Chondrocyte (in vitro differentiated cells): Measurements from ENCODE around the gene NPTXR. TPM values are rescaled to one million over a fixed set of nuclear protein-coding genes. Genes with fewer than 3 reads are reported as not detected.

ENCODE experiments used
- DNase-seq: peaks from one replicate; pipeline ENCODE4 v3.0.0; 2021; ENCODE audit warnings: mixed read lengths, low spot score
- H3K27ac Mint-ChIP-seq: one replicate; pipeline ENCODE4 v1.8.0; 2021; ENCODE audit warnings: mild to moderate bottlenecking, moderate library complexity, mixed read lengths; ENCODE audit not compliant: unreplicated experiment
- H3K27me3 Mint-ChIP-seq: 2 replicates; pipeline ENCODE4 v1.8.0; 2021; ENCODE audit warnings: low read depth, mixed read lengths
- H3K36me3 Mint-ChIP-seq: 2 replicates; pipeline ENCODE4 v1.8.0; 2021; ENCODE audit warnings: low read depth, mixed read lengths
- H3K4me1 Mint-ChIP-seq: 2 replicates; pipeline ENCODE4 v1.8.0; 2021; ENCODE audit warnings: low read depth, mild to moderate bottlenecking, mixed read lengths
- H3K4me3 Mint-ChIP-seq: one replicate; pipeline ENCODE4 v1.8.0; 2021; ENCODE audit warnings: mild to moderate bottlenecking, moderate library complexity, mixed read lengths; ENCODE audit not compliant: unreplicated experiment
- H3K9me3 Mint-ChIP-seq: 2 replicates; pipeline ENCODE4 v1.8.0; 2021; ENCODE audit warnings: low read depth, mixed read lengths
- CTCF ChIP-seq: fragments of 200-600 bp; sonication (generic); IDR thresholded peaks from 2 replicates; pipeline ENCODE4 v1.5.0; 2021; ENCODE audit warnings: antibody characterized with exemption, mild to moderate bottlenecking, moderate library complexity
- long read RNA-seq: library from polyadenylated mRNA; stranded (forward); transcript quantifications from one replicate; pipeline ENCODE4 v2.0.0, GENCODE V29; 2021
- total RNA-seq: library from RNA; stranded (reverse); gene quantifications from 3 replicates; pipeline ENCODE4 v1.2.1, GENCODE V29; 2021

Gene NPTXR
- 23.4 to 37.5 TPM (median 35.0 TPM) in 3 replicates for total RNA-seq
- long read RNA-seq, full-length matches to known transcripts, result 2 of 27 reads
- long read RNA-seq, partial matches to known transcripts, result 4 of 27 reads
- long read RNA-seq, other reads (novel, unspliced or antisense), result 21 of 27 reads

- H3K27ac Mint-ChIP-seq, result peak within 1 kb of the TSS; percentile 53
- H3K36me3 Mint-ChIP-seq, result peaks cover 12% of the 10 kb centered on the region
These were observed at the start of gene NPTXR for GRCh38 chr22:38843657-38844314. NPTXR (minus strand) TSS chr22:38844028.

GRCh38 chr22:38891256-38891655 is 47.4 kb upstream of the NPTXR start:
- Mint-ChIP-seq H3K9me3 (peaks cover 3% of the 10 kb centered on the region), H3K36me3 (peaks cover 3% of the 10 kb centered on the region), H3K27ac (no peak overlapping the region), H3K27me3 (peaks cover 33% of the 10 kb centered on the region), H3K4me3 (no peak overlapping the region), H3K4me1 (no peaks in the 10 kb centered on the region)
- TF ChIP-seq CTCF, result no peak
- no peak for DNase-seq

More at GRCh38 chr22:38843657-38844314, at the start of gene NPTXR:
- Mint-ChIP-seq H3K4me1 (peaks cover 42% of the 10 kb centered on the region), H3K4me3 (peak within 1 kb of the TSS; percentile 73), H3K27me3 (peaks cover 6% of the 10 kb centered on the region), H3K9me3 (no peaks in the 10 kb centered on the region)
- TF ChIP-seq CTCF, result no peak
- no peak for DNase-seq

- H3K27ac Mint-ChIP-seq, result no peak overlapping the region
- peaks cover 3% of the 10 kb centered on the region for H3K9me3 Mint-ChIP-seq
- no peak for TF ChIP-seq CTCF
- no peak for DNase-seq
- peaks cover 3% of the 10 kb centered on the region for H3K36me3 Mint-ChIP-seq
- no peak overlapping the region for H3K4me3 Mint-ChIP-seq
- no peaks in the 10 kb centered on the region for H3K4me1 Mint-ChIP-seq
- H3K27me3 Mint-ChIP-seq, result peaks cover 31% of the 10 kb centered on the region
These were observed 46.5 kb upstream of the NPTXR start for GRCh38 chr22:38890377-38890776.

GRCh38 chr22:38886333-38886732 is 42.5 kb upstream of the NPTXR start:
- peaks cover 23% of the 10 kb centered on the region for H3K4me1 Mint-ChIP-seq
- H3K27me3 Mint-ChIP-seq, result peaks cover 6% of the 10 kb centered on the region
- no peak overlapping the region for H3K27ac Mint-ChIP-seq
- no peak overlapping the region for H3K4me3 Mint-ChIP-seq
- no peak for TF ChIP-seq CTCF
- DNase-seq, result no peak
- H3K9me3 Mint-ChIP-seq, result peaks cover 3% of the 10 kb centered on the region
- H3K36me3 Mint-ChIP-seq, result peaks cover 2% of the 10 kb centered on the region

- H3K4me3 Mint-ChIP-seq, result no peak overlapping the region
- H3K4me1 Mint-ChIP-seq, result peaks cover 31% of the 10 kb centered on the region
- no peak for TF ChIP-seq CTCF
- DNase-seq, result no peak
- H3K27me3 Mint-ChIP-seq, result no peaks in the 10 kb centered on the region
- peak overlapping the region; percentile 95 for H3K27ac Mint-ChIP-seq
- H3K9me3 Mint-ChIP-seq, result peaks cover 3% of the 10 kb centered on the region
- peaks cover 2% of the 10 kb centered on the region for H3K36me3 Mint-ChIP-seq
These were observed 39.3 kb upstream of the NPTXR start for GRCh38 chr22:38882972-38883622.
